GM23338 (cell line): ENCODE results near the gene KCTD17.

Source experiments
- CREB1 ChIP-seq: fragments of 250-450 bp; sonication (Bioruptor Pico); IDR thresholded peaks from 2 replicates; pipeline ENCODE4 v1.5.0; 2020; ENCODE audit warnings: low read depth, mild to moderate bottlenecking, moderate library complexity
- CTCF ChIP-seq, 2 experiments: fragments of 200-600 bp in 1 of 2; sonication (generic) in 1 of 2; conservative IDR thresholded peaks; 2 replicates each; pipeline versions ENCODE4 v1.5.1 to v1.6.1; 2016 to 2017; ENCODE audit warnings: antibody characterized with exemption in 2 of 2, low read depth in 2 of 2, mild to moderate bottlenecking in 2 of 2, moderate library complexity in 1 of 2
- EZH2 ChIP-seq: fragments of 200-600 bp; sonication (generic); IDR thresholded peaks from one replicate; pipeline ENCODE4 v1.8.0; 2017; ENCODE audit warnings: antibody characterized with exemption, mild to moderate bottlenecking, low read depth; ENCODE audit not compliant: unreplicated experiment
- EZH2phosphoT487 ChIP-seq: fragments of 200-600 bp; sonication (generic); IDR thresholded peaks from one replicate; pipeline ENCODE4 v1.8.1; 2018; ENCODE audit warnings: antibody characterized with exemption; ENCODE audit not compliant: unreplicated experiment
- NANOG ChIP-seq: IDR thresholded peaks from 2 replicates; pipeline ENCODE4 v1.6.1; 2016; ENCODE audit warnings: antibody characterized with exemption, borderline replicate concordance
- POLR2AphosphoS5 ChIP-seq: IDR thresholded peaks from 2 replicates; pipeline ENCODE4 v1.6.1; 2016; ENCODE audit warnings: antibody characterized with exemption, low read depth
- REST ChIP-seq: IDR thresholded peaks from one replicate; pipeline ENCODE4 v1.6.1; 2018; ENCODE audit warnings: antibody characterized with exemption; ENCODE audit not compliant: unreplicated experiment
- STAT1 ChIP-seq: IDR thresholded peaks from one replicate; pipeline ENCODE4 v1.6.1; 2016; ENCODE audit warnings: antibody characterized with exemption; ENCODE audit not compliant: unreplicated experiment
- ZNF114 ChIP-seq: fragments of 250-450 bp; sonication (Bioruptor Pico); IDR thresholded peaks from 2 replicates; pipeline ENCODE4 v1.5.0; 2020; ENCODE audit warnings: mild to moderate bottlenecking, moderate library complexity
- TF ChIP-seq, protein P1 (sequence below): IDR thresholded peaks from 2 replicates; pipeline ENCODE4 v1.6.1; 2016; ENCODE audit warnings: antibody characterized with exemption

GRCh38 chr22:37002633-37003032, 48.9 kb upstream of the KCTD17 start:
- TF ChIP-seq CTCF (conservative IDR thresholded peaks at IDR 0.05; ENCODE audit: low read depth in 2 of 2), result no peak
- TF ChIP-seq REST, result no peak
- TF ChIP-seq EZH2, result no peak
- no peak for TF ChIP-seq EZH2phosphoT487
- no peak for TF ChIP-seq POLR2AphosphoS5
- TF ChIP-seq, protein P1, sequence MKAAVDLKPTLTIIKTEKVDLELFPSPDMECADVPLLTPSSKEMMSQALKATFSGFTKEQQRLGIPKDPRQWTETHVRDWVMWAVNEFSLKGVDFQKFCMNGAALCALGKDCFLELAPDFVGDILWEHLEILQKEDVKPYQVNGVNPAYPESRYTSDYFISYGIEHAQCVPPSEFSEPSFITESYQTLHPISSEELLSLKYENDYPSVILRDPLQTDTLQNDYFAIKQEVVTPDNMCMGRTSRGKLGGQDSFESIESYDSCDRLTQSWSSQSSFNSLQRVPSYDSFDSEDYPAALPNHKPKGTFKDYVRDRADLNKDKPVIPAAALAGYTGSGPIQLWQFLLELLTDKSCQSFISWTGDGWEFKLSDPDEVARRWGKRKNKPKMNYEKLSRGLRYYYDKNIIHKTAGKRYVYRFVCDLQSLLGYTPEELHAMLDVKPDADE, result no peak
- no peak for TF ChIP-seq CREB1
- no peak for TF ChIP-seq ZNF114
- TF ChIP-seq STAT1, result no peak
- no peak for TF ChIP-seq NANOG
